ENCODE data around the gene PTPA.

Gene PTPA

DNA sequence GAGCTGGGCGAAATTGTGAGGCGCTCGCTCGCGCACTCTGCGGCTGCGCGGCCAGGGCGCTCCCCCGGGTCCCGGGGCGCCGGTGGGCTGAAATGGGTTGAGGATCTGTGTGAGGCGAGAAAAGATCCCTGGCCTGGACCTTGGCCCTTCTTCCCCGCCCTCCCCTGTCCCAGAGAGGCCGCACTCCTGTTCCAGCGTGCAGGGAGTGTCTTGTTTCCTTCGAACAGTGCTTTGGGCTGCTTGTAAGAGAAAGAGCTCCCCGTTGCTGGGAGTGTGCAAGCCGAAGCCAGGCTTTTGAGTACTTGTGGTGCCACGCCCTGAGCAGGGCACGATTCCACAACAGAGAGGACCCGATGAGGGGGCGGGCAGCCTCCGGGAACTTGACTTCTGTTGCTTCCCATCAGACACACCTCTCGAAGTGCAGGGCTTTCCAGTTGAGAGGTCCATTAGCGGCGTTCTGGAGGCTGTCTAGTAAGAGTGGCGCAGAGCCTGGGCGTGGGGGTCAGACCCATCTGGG lies 29.8 kb upstream of the PTPA start:
- no peak for DNase-seq (ENCODE audit: low read depth in 2 of 2)

DNA sequence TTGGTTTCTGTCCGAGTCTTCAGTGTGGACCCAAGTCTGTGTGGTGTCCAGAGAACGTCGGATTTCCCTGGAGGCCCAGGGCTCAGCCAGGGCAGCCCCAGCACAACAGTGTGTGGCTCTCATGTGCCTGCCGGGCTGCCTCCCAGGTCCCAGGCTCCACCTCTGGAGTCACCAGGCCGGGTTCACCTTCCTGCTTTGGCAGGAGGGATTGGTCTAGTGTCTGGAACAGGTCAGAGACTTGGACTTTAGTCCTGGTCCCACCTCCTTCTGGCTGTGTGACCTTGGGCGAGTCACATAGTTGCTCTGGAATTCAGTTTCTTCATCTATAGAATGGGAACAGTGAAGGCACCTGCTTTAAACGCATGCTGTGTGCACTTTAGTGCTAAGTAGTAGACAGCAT lies 27.1 kb upstream of the PTPA start:
- DNase-seq (ENCODE audit: low read depth in 2 of 2): no peak

DNA sequence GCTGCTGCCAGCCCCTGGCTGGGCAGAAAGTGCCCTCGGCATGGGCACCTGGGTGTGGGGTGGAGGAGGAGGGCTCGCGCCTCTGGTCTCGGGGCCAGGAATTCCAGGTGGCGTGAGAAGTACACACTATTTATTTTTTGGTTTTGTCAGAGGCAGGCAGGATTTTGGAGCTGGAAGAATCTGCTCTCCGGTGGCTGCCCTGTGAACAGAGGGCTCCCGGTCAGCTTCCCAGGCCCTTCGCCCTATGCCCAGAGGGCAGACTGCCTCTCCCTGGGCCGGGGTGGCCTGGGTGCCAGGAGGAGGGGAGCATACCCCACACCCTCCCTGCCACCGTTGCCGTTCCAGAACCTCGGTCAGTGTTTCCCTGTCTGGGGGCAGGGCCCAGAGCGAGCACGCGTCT lies 22.0 kb upstream of the PTPA start:
- DNase-seq (ENCODE audit: low read depth in 2 of 2): no peak

DNA sequence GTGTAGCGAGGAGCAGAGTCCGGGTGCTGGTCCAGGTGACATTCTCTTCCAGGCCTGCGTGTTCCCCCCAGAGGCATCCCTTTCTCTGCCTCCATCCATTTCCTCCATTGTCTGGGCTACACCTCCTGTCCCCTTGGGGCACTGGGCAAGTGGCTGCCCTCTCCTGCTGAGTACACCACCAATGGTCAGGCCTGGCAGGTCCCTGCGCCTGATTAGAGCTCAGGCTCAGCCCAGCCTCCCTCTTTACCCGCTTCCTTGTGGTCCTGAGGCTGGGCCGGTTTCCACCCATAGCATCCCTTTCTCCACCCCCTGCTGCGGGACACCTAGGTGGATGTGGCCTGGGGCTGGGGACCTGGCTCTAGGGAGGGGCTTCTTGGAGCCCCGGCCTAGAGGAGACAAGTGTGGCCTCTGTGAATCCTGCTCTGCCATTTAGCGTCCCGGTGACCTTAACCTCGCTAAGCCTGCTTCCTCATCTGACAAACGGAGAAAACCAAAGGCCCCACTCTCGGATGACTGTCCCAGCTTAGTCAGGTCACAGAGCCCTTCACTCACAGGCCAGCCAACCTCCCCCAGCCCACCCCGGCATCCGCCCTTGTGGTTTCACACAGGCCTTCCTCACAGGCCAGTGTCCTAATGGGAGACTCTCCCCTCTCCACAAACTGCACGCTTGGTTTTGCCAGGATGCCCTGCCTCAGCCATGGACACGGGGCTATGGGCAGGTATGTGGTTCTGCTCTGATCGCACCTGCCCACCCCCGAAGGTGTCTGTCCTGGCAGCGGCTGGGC lies 17.4 kb upstream of the PTPA start:
- DNase-seq (ENCODE audit: low read depth in 2 of 2): no peak

DNA sequence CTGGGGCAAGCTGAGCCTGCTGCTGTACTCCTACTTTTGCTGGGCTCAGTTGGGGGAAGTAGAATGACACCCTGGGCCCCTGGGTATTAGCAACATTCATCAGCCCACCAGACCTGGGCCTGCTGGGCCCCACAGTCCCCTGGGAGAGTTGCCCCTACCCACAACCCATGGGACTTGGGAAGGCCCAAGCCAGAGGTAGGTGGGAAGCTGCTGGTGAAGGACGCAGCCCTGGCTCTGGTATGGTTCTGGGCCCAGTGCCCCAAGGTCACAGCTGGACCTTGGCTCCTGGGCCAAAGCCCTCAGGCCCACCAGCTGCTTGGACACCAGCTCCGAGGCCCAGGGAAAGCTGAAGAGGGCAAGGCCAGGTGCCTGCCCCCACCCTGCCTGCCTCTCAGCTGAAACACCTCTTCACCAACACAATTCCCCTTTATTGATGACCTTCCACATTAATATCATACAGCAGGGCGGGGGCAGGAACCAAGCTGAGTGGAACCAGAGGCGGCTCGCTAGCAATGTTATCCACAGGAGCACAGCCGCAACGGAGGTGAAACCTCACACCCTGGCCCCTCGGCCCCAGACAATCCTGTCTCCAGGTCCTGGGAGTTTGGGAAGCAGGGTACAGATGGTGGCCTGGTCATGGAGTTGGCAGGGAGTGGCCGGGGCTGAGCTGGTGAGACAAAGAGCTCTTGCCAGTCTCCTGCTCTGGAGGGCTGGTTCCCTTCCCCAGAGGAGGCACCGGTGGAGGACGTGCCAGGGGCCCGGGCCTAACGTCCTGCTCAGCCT lies 16.6 kb upstream of the PTPA start:
- no peak for DNase-seq (ENCODE audit: low read depth in 2 of 2)

DNA sequence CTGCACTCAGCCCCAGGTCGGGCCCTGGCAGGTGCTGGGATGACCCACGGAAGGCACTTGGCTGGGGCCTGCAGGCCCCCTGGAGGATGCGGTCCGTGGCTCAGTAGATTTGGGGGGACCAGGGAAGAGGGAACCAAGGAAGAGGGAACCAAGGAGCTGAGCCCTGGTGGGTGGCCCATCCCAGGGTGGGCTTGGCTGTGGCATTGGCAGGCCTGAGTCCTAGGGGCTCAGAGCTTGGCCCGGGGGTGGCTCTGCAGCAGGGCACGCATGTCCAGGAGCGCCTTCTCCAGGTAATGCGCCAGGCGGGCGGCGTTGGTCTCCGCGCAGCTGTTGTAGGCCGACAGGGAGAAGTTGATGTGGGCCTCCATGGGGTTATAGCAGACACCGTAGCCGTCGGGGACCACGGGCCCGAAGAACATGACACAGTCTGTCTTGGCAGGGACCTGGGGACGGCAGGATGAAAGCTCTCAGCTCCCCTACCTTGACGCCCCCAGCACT lies 16.0 kb upstream of the PTPA start:
- no peak for DNase-seq (ENCODE audit: low read depth in 2 of 2)

DNA sequence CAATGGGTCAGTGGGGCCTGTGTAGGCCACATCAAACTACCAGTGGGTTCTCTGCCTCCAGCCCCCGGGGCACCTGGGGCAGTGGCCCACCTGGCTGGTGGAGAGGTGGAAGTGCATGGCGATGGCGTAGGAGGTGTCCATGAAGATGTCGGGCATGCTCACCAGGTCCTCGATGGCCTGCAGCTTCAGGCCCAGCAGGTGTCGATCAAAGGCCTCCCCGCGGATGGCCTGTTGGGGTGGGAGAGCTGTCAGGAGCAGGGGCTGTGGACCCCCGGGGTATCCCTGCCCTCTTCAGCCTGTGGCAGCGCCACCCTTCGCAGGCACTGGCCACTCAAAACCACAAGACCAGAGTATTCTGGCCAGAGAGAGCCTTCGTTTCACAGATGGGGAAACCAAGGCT lies 15.3 kb upstream of the PTPA start:
- no peak for DNase-seq (ENCODE audit: low read depth in 2 of 2)

DNA sequence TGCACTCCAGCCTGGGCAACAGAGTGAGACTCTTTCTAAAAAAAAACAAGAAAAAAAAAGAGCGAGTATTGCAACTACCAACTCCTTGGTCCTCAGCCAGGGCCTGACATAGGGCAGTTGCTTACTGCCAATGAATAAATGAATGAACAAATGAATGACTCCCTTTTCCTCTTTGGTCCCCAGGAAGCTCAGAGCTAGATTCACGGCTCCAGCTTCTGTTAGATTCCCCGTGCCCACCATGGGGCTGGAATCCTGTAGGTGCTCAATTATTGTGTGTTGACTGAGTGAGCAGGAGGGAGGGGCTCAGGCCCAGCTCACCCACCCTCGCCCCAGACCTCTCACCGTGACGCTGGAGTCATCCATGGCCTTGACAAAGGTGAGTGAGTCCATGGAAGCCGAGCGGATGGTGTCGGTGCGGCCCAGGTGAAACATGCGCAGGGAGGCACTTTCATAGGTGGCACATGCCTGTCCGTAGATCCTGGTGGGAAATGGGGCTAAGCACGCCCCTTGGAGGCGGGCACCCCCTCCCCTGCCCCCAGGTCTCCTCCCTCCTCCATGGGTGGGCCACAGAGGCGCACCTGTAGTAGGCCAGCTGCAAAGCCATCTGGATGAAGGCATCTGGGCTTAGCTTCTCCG lies 13.4 kb upstream of the PTPA start:
- DNase-seq (ENCODE audit: low read depth in 2 of 2): no peak

DNA sequence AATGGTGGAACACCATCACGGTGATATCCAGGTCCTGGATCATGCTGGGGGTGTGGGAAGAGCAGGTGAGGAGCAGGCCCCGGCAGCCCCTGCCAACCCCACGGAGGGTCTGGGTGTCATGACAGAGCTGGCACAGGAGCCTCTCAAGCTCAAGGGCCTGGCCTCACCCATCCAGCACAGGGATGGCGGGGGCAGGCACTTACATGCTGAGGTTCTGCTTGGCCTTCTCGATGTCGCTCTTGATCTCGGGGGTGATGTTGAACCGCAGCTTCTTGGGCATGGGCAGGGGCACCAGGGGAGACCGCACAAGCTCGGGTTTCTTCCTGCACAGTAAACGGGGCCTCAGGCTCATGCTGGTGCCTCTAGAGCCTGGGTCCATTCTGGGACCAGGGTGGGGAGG lies 12.9 kb upstream of the PTPA start:
- DNase-seq (ENCODE audit: low read depth in 2 of 2): no peak

DNA sequence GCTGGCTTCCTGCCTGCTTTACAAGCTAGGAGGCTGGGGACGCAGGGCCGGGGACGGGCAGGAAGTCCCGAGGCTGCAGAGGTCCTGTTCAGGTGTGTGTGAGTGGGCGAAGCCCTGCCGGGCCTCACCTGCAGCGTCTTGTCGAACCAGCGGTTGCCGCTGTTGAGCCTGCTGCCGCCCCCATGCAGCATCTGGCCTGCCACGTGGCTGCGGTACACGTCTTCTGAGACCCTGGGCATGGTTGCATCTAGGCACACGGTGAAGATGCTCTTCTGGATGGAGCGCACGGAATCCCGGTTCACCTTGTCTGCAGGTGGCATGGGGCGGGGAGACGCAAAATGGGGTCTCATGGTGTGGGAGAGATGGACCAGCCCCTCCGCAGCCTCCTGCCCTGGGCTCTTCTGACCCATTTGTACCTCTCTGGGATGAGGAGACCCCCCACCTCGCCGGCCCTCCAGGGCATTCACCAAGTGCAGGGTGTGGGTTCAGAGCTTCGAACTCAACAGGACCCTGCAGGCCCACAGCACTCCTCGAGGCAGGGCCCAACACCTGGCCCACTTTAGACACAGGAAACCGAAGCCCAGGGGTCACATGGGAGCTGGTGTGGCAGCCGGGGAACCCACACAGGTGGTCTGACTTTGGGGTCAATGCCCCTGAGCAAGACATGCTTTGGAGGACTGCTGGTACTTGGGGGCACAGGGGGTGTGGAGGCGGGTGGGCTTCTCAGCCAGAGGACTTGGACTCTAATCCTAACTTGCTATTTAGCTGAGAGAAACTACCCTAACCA lies 10.6 kb upstream of the PTPA start:
- DNase-seq (ENCODE audit: low read depth in 2 of 2): no peak

DNA sequence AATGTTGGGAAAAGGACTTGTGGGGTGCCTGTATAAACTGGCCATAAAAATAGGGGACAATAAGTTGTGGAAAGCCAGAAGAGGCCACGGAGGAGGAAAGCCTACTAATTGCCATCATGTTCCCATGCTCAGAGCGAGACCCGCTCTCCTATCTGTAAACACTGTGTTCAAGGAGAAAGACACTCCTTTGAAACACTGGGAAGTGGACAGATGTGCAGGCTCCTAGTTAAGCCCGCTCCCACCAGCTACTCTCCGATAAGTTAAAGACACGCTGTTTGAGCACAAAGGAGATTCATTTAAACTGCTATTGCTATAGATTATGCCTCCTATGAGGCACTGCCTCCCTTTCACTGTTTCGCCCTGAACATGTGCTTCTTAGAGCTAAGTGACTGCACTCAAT lies 9.9 kb upstream of the PTPA start:
- no peak for DNase-seq (ENCODE audit: low read depth in 2 of 2)

DNA sequence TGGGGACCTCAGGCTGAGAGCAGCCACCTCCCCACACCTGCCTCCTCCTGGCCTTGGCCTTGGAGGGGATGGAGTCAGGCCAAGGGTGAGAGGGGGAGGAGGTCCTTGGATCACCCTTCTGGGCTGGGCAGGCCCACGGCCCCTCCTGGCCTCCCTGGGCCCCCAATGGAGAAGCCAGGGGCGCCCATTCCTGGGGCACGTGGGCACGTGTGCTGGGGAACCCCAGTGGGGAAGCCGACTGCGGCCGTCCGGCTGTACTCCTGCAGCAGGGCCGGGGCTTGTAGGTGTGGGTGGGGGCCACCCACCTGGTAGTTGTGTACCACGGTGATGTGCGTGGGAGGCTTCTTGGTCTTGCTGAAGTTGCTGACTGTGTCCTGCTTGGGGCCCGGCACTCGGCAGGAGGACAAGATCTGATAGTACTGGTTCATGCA lies 9.1 kb upstream of the PTPA start:
- DNase-seq (ENCODE audit: low read depth in 2 of 2): no peak

DNA sequence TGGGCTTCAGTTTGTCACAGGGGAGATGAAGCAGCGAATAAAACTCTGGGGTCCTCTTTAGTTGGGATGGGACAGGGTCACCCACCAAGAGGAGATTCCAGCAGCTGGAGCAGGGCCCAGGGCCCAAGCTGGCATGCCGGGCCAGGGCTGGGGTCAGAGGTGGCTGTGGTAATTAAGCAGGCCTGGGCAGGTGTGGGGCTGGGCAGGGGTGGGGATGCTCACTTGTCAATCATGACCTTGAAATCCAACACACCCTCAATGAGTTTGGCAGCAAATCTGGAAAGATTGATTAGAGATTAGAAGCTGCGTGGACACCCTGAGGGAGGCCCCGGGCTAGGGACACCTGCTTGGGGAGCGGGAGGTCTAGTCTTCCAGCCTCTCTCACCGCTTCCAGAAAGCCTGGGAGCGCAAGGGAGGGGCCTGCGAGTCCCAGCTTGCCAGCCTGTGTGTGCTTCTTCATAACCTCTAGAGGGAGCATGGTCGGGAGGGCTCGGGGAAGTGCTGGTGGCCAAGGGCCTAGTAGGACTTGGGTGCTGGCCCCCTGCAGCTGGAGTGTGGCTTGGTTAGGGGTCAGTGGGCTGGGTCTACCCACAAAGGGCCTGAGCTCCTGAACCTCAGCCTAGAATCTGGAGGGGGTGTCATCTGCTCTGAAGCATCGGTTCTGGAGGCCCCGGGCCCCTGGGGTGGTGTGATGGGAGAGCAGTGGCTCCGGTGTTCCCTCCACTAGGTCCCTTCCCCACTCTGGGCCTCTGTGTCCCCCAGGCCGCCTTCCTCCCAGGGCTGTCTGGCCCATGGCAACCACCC lies 8.2 kb upstream of the PTPA start:
- DNase-seq (ENCODE audit: low read depth in 2 of 2): peak in 1 of 2 donors; percentile 14

DNA sequence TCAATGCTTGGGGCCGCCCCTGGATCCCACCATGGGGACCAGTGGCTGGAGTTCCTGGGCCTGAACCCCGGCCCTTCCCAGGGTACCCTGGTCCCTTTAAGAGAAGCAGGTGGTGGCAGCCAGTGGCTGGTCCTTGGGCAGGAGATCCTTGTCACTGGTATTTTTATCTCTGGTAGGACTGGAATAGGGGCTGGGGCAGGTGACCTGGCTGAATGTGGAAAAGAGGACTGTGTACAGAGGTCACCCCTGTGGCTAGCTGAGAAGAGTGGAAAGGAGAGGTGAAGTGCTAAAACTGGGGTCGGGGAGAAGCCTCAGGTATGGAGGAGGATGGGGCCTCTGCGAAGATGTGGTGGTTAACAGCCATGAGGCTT lies 7.6 kb upstream of the PTPA start:
- DNase-seq (ENCODE audit: low read depth in 2 of 2): no peak

DNA sequence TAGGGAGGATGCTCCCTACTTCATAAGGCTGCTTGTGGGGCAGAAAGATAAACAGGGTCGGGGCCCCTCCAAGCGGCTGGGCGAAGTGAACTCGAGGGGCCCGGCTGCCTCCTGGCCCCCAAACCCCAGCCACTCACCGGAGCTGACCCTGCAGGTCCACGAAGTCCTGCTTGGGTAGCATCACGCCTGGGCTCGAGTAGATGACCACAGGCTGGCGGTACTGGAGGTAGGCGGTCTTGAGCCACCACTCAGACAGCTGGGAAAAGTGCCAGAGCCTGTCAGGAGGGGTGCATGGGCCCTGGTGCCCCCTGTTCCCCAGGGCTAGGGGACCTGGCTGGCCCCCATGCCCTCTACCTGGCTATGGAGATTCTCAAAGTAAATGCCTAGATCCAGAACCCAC lies 7.2 kb upstream of the PTPA start:
- no peak for DNase-seq (ENCODE audit: low read depth in 2 of 2)

DNA sequence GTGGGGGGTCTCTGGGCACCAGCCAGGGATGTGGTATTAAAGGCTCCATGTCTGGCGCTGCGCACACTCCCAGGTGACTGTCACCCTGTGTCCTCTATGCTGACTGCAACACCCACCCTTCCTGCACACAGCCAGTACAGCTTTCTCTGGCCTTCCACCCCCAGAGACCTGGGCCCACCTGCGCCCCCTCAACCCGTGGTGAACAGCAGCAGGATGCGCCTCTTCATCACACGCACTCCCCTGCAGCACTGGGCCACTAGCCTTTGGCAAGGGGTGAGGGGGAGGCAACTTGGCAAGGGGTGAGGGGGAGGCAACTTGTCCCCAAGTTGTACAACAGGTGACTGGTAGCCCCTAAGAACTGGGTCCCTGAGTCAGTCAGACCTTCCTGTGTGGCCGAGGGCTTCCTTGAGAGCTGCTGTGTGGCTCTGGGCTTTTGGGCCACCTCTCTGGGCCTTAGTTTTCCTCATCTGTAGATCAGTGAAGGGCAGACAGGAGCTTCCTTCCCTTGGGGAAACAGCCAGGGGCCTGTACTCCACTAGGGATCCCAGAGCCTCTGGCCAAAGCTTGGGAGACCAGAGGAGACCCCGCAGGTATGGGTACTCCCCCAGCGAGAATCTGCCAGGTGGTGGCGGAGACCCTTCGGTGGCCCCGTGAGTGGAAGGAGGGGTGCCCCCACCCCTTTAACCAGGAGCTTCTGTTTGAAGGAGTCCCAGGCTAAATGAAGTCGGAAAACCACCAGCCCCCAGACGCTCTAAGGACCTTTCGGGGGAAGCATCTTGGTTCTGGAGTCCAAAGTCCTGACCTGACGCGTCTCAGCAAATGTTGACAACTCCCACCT lies 5.1 kb upstream of the PTPA start:
- DNase-seq (ENCODE audit: low read depth in 2 of 2): no peak

DNA sequence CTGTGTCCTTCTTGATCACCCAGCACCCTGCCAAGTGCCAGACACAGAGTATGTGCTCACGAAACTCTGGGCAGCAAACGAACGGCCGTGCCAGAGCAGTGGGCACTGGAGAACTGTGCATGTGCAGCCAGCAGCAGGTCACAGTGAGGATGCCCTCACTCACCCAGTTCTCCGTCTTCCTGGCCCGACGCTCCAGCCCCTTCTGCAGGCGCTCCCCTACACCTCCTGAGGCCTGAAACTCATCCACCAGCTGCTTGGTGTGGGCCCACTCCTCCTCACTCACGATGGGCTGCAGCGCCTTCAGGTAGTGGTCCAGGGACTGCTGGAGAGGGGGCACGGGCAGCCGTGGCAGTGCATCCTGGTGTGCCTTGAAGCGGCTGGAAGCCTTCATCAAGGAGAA lies 3.6 kb upstream of the PTPA start:
- DNase-seq (ENCODE audit: low read depth in 2 of 2): no peak

DNA sequence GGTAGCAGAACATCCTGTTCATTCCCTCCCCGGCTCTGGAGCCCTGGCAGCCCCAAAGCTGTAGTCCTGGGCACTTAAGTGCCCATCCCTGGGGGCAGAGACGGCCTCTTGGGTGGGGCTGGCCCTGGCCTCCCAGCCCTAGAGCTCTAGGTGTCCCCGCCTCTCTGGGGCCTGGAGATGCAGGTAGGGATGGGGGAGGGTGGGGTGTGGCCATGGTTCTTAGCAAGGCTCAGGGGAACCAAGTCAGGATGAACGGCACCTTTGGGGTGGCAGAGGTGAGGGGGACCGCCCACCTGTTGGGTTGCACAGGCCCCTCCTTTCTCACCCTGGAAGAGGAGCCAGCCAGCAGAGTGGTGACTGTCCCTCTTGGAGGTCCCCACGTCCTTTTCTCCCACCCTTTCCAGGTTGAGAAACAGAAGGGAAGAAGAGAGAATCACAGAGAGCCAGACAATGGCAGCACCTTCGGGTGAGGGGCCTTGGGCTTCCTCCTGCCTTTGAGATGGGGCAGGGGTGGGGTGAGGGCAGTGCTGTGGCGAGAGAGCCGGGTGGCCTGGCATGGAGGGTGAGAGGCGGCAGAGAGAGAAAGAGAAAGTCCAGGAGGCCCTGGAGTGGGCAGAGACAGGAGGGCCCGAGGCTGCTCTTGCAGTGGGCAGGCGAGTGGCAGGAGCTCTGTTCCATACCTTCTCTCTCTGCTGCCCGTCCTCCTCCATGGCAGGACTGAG lies 3.0 kb upstream of the PTPA start:
- no peak for DNase-seq (ENCODE audit: low read depth in 2 of 2)

DNA sequence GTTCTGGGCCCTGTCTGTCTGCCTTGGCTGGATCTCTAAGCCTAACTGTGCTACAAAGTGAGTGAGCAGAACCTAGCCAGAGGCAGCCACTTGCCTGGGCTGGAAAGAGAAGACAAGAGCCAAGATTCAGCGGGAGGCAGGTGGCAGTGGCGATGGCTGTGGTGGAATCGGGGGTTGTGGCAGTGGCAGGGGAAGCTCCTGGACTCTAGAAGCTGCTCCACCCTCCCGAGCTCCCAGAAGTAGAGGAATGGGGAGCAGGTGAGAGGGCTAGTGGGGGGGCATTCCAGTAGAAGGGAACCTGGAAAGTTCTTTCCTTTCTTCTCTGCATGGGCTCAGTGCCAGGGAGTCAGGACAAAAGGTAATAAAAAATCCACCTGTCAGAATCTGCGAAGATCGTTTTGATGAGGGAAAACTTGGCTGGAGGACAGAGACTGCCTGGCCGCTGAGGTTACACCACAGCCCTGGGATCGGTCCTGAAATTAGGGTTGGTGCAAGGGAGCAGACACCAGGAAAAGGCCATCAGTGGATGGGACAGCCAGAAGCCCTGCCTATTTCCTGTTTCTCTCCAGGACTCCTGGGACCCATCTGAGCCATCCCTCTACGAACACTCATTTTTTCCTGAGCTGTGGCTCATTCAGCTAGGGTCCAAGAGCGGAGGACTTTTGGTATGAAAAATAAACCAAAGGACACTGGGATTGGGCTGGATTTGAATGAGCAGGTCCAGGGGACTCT lies 2.2 kb upstream of the PTPA start:
- no peak for DNase-seq (ENCODE audit: low read depth in 2 of 2)
